Activated CD8-positive, alpha-beta memory T cell treated with anti-CD3 and anti-CD28 coated beads, Interleukin-2, amount 50 U/mL, for 24 hours (primary cell): ENCODE measurements around the gene SEMA6D.

ENCODE experiments used
- DNase-seq: peaks from one replicate; pipeline ENCODE4 v3.0.0-alpha.2; 2020; ENCODE audit errors: extremely low read depth

SEMA6D gene

GRCh38 chr15:47717036-47717612 lies at the start of gene SEMA6D:
TSS of gene SEMA6D (plus strand) at chr15:47717505. CDS start at chr15:47759799, 42,294 bp downstream.
- no peak for DNase-seq

GRCh38 chr15:47669221-47669620 lies 48.1 kb upstream of the SEMA6D start:
- DNase-seq: no peak

GRCh38 chr15:47670365-47670764 lies 46.9 kb upstream of the SEMA6D start:
- DNase-seq: no peak

- no peak for DNase-seq
These were observed 44.0 kb upstream of the SEMA6D start for GRCh38 chr15:47673232-47673761.

GRCh38 chr15:47674586-47675232 lies 42.6 kb upstream of the SEMA6D start:
- no peak for DNase-seq

- no peak for DNase-seq
These were observed 41.6 kb upstream of the SEMA6D start for GRCh38 chr15:47675735-47676134.

GRCh38 chr15:47678040-47678439 lies 39.3 kb upstream of the SEMA6D start:
- no peak for DNase-seq

GRCh38 chr15:47682661-47683060 lies 34.6 kb upstream of the SEMA6D start:
- no peak for DNase-seq

GRCh38 chr15:47685141-47685870 lies 32.0 kb upstream of the SEMA6D start:
- DNase-seq: no peak

GRCh38 chr15:47688573-47689086 lies 28.7 kb upstream of the SEMA6D start:
- DNase-seq: no peak

GRCh38 chr15:47689660-47690059 lies 27.6 kb upstream of the SEMA6D start:
- no peak for DNase-seq

GRCh38 chr15:47691882-47692281 lies 25.4 kb upstream of the SEMA6D start:
- DNase-seq: no peak

GRCh38 chr15:47696351-47696750 lies 21.0 kb upstream of the SEMA6D start:
- DNase-seq: no peak

GRCh38 chr15:47705281-47705997 lies 11.9 kb upstream of the SEMA6D start:
- no peak for DNase-seq

GRCh38 chr15:47707391-47707790 lies 9.9 kb upstream of the SEMA6D start:
- no peak for DNase-seq

GRCh38 chr15:47708161-47708980 lies 8.9 kb upstream of the SEMA6D start:
- DNase-seq: no peak

- DNase-seq: no peak
These were observed 5.7 kb upstream of the SEMA6D start for GRCh38 chr15:47711655-47712054.

- no peak for DNase-seq
These were observed 1.9 kb upstream of the SEMA6D start for GRCh38 chr15:47715402-47715801.

GRCh38 chr15:47715856-47716445 lies 1.4 kb upstream of the SEMA6D start:
- no peak for DNase-seq

GRCh38 chr15:47716516-47716915 lies 789 bp upstream of the SEMA6D start:
- no peak for DNase-seq
